CD4-positive, alpha-beta T cell treated with Interferon gamma for 1 hour (primary cell): ENCODE data around the gene NFIC.
"Not testable (repeated sequence)": the region's sequence is repeated elsewhere in the genome, so short reads cannot be mapped to it uniquely, and the experiment has no call there.

ENCODE experiments used
- DNase-seq: peaks from one replicate; pipeline ENCODE4 v3.0.0-alpha.2; 2020

NFIC gene

DNA sequence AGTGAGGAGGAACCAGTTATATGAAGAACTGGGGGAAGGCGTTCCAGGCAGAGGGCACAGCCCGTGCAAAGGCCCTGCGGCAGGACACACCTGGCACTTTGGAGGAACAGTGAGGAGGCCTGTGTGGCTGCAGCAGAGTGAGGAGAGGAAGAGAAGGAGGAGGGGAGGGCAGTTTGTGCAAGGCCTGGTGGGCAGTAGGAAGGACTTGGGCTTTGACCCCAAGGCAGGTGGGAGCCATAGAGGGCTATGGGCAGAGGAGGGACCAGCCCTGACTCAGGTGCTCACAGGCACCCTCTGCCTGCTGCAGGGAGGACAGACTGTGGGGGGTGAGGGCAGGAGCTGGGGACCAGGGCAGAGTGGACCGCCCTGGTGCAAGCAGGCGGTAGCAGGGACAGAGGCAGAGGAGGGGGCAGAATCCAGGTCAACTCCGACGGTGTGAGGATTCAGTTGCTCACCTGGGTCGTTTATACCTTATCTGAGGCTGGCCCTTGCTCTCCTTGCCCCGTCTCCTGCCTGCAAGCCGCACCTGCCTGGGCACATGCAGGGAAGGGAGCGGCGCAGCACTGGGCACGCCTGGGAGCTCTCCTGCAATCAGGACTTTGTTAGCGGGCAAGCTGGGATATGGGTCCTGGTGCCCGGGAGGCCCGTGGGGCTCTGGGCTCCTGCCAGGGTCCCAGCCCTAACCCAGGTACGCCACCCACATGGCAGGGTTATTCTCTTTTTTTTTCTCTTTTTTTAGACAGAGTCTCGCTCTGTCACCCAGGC is 34.8 kb downstream of the NFIC start:
- DNase-seq: no peak

DNA sequence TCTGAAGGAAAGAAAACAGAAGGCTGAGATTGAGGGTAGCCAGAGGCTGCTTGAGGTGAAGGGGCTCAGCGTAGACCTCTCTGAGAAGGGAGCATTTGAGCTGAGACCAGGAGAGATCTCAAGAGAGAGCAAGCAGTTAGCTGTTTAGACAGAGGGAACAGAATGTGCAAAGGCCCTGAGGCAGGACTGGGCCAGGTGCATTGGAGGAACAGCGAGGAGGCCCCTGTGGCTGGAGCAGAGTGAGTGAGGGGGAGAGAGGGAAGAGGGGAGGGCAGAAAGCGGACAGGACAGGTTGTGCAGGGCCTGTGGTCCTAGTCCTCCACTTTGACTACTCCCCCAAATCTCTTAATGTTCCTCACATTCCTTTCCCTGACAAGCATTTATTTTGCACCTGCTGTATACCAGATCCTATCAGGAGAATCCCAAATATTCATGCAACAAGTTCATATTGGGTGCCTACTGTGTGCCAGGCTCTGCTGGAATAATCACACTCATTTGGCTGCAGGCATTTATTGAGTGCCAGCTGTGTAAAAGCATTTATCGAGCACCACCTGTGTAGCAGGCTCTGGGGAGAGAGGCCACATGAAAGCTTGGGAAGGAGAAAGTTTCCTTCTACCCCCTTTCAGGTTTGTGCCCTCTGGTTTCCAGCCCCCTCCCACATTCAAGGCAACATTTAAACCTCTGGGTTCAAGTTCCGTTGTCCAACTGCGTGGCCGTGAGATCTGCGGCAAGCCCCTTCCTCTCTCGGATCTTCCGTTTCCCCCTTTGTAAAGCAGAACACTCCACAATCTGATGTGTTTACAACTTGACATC is 36.5 kb downstream of the NFIC start:
- no peak for DNase-seq

DNA sequence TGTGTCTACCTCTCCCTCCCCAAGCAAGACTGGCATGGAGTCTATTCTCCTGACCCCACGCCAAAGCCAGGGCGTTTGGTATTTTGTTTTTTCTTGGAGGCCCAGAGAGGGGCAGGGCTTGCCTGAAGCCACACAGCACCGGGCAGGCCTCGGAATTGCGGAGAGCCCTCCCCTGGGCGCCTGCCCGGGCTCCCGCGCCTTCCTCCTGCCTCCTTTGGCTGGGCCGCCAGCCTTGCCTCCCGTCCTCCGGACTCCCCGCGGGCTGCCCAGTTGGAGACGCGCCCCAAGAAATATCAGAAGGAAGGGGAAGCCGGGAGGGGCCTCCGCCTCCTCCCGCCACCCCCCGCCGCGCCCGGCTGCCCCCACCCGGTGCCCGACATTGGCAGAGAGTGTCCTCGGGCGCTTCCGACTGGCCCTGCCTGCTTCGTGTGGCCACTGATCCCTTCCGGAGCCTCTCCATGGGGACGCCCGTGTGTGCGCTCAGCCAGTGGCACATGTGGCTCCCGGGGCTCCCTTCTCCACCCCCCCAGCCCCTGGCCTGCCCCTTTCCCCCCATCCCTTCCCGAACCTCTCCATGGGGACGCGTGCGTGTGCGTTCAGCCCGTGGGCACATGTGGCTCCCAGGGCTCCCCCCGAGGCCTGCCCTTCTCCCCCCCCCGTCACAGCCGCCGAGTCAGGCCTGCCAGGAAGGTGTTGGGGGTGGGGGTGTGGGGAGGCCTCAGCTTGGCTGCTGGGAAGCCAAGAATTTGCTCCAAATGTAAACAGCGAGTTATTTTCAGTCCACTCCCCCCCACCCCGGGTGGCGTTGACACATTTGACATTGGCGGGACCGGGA is 37.3 kb downstream of the NFIC start:
- DNase-seq: no peak

DNA sequence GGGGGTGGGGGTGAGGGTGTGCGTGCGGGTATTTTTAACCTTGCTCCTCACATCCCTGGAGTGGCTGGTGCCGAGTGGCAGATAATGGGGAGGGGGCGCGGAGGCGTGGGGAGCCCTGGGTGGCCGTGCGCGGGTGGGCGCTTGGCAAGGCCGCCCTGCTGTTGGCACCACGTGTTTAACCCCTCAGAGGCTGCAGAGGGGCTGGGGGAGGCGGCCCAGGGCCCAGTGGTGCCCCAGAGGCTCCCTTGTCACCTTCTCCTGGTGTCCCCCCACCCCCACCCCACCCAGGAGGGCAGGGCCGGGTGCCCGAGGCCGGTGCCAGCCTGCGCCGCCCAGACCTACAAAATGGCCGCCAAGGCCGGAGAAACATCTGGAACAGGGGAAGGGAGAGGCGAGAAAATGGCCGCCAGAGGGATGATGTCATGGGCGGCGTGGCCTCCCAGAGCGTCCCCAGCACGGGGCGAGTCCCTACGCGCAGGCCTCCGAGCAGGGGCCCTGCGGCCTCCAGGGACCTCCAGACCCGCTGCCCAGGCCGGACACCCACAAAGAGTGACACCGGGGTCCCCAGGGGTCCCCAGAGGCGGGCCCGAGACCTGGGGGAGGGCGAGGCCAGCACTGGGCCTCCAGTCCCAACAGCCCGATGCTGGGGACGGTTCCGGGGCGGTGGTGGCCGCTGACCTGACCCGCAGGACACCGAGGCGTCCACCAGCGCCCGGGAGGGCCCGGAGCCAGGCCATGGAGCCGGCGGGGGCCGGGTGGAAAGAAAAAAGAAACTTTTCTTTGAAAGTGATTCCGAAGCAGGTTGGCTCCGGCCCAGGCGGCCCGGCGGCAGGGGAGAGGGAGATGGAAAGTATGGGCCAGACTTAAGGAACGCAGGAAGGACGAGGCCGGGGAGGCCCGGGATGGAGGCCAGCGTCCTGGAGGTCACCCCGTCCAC is 38.2 kb downstream of the NFIC start:
- no peak for DNase-seq

DNA sequence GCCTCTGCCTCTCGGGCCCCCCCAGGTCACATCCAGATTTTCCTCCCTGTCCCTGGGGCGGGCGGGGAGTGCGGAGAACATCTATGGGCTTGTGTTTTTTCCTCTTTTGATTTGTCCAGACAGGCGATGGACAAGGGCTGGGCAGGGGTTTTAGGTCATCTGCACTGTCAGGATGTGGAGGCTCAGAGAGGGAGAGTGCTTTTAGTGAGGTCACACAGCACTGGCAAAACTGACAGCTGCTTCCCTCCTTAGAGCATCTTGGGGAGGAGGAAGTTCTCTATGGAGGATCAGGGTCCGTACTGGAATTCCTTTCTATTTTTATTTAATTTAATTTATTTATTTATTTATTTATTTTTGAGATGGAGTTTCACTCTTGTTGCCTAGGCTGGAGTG is 38.9 kb downstream of the NFIC start:
- no peak for DNase-seq

DNA sequence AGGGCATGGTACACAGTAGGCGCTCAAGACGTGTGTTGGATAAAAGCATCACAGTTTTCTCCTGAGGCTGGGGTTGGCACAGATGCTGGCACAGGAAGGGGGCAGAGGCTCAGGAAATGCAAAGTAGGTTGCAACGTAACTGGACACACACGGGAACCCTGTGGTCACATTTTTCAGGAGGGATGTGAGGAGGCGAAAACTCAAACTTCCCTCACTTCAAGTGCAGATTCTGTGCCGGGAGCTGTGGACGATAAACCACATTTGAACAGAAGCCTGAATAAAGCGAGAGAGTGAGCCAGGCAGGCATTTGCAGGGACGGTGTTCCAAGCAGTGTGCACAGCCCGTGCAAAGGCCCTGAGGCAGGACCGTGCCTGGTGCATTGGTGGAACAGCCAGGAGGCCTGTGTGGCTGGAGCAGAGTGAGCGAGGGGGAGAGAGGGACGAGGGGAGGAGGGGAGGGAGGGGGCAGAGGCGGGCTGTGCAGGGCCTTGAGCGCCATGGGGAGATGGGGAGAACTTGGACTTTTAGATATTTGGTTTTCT is 40.3 kb downstream of the NFIC start:
- DNase-seq: no peak

DNA sequence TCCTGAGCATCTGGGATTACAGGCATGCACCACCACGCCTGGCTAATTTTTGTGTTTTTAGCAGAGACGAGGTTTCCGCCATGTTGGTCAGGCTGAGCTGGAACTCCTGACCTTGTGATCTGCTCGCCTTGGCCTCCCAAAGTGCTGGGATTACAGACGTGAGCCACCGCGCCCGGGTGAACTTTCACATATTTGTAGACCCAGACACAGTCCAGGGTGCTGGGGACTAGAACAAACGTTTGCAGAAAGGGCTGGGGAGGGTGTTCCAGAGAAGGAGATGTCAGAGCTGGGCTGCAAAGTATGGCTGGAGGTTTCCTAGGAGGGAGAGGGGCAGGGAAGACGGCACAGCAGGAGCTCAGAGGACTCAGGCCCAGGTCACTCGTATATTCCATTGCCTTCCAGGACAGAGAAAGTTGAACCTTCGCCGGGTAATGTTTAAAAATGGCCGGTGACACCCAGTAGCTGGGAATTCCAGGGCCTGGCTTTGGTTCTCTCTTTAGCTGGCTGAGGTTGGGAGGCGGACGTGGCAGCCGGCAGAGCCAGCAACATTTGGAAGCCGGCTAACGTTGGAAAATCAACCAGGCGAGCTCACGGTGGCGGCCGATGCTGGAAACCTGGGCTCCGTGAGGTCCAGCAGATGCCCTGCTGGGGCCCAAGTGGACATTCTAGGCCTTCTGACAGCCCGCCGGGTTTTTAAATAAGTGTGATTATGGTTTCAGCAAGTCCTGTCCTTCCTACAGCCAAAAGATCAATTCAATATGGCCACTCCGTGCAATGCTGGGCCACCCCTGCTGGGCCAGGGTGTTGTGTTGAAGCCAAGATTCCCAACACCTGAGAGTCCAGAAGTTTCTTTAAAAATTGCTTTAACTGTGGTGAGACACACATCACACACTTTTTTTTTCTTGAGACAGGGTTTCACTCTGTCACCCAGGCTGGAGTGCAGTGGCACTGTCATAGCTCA is 41.5 kb downstream of the NFIC start:
- no peak for DNase-seq

DNA sequence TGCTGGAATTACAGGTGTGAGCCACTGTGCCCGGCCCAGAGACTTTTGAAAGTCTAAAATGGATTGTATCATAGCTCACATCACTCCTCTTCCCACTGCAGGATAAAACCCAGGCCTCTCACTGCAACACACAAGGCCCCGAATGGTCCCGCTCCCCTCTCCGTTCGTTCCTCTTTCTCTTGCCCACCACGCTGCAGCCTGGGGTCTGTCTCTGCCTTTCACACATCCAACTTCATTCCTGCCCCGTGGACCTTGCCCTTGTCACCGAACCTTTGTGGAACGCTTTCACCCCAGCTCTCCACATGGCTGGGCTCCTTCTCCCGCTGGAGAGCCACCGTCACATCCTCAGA is 42.6 kb downstream of the NFIC start:
- no peak for DNase-seq

DNA sequence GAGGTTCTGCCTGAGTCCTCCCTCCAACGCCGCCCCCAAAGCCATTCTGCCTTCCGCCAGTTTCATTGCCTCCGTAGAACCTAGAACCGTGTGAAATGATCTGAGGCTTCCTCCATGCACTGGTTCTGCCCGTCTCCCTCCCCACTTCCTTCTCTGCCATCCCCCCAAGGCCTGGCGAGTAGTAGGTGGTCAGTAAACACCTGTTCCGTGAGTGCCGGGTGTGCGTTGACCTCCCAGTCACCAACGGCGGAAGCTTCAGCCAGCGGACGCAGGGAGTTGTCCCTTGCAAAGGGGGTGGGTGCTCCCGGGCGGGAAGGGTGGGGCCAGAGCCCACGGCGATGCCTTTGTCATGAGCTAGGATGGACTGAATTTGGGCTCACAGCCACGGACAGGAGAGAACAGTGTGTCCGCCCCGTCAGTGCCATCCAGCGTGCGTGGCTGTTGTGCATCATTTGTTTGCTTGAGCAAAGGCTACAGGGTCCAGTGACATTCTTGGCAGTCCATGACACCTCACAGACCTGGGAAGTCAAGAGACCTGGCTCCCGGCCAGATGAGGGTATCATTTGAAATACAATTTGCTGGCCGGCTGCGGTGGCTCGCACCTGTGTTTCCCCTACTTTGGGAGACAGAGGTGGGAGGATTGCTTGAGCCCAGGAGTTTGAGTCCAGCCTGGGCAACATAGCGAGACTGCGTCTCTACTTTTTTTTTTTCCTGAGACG is 43.1 kb downstream of the NFIC start:
- DNase-seq: no peak

DNA sequence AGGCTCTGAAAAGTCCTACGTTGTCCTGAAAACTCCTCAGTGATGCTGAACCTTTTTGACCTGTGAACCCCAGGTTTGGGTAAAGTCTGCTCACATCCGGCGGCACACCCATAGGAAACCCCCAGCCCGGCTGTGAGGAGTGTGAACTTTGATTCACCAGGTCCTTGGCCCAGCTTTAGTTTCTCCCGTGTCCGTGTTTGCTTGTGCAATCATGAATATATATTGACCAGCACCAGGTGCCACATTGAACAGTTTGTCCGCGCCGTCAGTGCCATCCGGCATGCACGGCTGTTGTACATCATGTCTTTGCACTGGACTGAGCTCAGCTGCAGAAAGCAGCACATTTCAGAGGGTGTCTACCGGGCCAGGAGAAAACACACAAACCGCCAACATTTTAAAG is 45.3 kb downstream of the NFIC start:
- no peak for DNase-seq

DNA sequence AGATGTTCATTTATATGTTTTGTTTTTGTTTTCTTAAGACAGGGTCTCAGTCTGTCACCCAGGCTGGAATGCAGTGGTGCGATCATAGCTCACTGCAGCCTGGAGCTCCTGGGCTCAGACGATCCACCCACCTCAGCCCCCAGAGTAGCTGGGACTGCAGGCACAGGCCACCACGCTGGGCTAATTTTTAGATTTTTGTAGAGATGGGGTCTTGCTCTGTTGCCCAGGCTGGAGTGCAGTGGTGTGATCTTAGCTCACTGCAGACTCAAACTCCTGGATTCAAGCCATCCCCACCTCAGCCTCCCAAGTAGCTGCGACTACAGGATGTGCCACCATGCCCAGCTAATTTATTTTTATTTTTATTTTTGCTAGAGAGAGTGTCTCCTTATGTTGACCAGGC is 45.7 kb downstream of the NFIC start:
- no peak for DNase-seq

DNA sequence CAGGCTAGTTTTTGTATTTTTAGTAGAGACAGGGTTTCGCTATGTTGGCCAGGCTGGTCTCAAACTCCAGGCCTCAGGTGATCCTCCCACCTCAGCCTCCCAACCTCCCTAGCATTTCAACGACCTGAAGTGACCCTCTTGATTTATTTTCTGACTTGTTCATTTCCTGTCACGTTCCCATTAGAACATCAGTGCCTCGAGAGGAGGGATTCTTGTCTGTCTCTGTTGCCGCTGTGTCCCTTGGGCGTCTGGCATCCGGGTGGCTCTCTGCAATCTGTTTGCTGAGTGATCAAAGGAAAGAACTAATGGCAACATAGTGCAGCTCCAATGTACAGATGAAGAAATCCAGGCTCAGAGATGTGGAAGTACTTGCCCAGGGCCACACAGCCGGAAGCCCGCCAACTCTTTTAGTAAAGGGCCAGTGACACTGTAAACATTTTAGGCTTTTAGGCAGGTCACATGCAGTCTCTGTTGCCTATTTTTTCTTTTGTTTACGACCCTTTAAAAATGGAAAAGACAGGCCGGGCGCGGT is 47.5 kb downstream of the NFIC start:
- no peak for DNase-seq

DNA sequence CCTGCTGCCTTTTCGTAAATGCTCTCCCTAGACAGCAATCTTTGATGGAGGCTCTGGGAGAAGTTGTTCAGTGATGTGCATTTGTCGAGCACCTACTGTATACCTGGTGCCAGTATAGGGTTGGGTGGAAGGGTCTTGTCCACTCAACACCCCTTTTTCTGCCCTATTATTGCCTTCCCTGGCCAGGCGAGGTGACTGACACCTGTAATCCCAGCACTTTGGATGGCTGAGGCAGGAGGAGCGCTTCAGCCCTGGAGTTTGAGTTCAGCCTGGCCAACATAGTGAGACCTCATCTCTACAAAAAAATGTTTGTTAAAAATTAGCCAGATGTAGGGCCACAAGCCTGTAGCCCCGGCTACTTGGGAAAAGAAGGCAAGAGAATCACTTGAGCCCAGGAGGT is 49.3 kb downstream of the NFIC start:
- DNase-seq: no peak

DNA sequence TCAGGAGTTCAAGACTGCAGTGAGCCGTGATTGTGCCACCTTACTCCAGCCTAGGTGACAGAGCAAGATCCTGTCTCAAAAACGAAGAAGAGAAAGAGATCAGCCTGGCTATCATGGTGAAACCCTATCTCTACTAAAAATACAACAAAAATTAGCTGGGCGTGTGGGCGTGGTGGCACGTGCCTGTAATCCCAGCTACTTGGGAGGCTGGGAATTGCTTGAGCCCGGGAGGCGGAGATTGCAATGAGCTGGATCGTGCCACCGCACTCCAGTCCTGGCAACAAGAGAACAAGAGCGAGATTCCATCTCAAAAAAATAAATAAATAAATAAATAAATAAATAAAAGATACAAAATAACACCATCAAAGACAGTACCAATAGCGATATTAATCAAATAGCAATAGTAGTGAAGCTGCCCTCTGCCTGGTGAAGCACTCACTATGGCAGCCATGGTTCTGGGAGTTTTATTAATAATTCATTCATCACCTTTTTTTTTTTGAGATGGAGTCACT is 53.9 kb downstream of the NFIC start:
- DNase-seq: no peak

DNA sequence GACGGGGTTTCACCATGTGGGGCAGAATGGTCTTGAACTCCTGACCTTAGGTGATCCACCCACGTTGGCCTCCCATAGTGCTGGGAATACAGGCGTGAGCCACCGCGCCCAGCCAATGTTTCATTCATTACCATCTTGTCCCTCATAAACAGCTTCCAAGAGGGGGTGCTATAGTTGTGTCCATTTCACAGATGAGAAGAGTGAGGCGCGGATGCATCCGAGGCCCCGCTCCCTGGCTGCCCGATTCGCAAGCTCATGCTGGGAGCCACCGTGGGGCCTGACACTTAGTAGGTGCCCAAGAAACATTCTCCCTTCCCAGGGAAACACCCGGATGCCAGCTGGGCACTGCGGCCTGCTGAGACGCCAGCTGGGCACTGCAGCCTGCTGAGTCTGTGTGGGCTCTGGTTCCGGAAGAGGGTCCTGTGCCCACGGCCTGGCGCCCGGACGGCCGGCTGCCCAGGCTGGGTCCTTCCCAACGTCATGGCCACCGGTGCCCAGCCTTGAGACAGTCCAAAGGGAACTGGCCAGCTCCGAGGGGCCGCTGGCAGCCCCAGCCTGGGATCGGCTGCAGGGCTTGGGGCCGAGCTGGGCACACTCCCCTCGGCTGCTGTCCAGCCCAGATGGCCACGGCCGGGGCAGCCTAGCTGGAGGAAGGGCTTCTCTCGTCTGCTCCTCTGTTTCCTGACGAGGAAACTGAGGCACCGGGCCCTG is 54.7 kb downstream of the NFIC start:
- no peak for DNase-seq

DNA sequence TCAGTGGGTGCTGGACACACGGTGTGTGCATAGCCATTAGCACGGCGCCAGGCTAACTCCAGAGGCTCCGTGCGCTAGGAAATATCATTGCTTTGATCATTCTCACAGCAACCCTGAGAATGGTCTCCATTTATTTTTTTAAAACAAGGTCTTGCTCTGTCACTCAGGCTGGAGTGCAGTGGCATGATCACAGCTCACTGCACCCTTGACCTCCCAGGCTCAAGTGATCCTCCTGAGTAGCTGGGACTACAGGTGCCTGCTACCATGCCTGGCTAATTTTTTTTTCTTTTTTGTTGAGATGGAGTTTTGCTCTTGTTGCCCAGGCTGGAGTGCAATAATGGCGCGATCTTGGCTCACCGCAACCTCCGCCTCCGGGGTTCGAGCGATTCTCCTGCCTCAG is 55.3 kb downstream of the NFIC start:
- not testable (repeated sequence) for DNase-seq

DNA sequence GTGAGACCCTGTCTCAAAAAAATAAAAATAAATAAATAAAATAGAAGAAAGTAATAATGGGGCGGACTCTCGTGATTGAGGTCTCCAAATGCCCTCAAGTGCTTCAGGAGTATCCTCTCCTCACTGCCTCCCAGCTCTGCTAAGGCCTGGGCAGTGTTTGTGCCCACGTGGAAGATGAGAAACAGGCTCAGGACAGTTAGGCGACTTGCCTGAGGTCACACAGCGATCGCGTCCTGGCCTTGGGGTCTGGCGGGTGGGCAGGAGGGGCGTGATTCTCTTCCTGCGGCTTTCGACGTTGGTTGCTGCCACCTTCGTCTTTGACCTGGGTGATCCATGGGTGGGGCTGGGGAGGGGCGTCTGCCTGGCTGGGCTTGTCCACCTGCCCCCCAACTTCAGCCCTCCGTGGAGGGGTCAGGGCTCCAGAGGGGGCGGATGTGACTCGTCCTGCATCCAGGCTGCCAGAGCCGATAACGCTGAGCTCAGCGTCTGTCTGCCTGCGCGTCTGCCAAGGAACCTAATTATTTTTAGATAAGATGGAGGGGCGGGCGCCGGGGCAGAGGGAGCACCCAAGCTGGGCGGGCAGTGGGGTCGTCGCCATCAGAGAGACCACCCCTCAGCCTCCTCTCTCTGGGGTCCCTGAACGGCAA is 56.9 kb downstream of the NFIC start:
- DNase-seq: no peak

DNA sequence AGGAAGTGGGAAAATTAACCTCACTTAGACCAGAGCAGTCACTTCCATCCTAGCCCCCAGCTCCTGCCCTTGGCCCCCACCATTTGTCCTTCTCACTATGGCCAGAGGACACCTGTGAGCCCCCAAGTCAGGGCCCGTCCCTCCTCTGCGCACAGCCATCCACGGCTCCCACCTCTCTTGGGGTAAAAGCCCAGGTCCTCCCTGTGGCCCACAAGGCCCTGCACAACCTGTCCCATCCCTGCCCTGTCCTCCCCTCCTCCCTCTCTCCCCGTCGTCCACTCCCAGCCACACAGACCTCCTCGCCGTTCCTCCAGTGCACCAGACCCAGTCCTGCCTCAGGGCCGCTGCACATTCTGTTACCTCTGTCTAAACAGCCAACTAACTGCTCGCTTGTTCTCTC is 60.0 kb downstream of the NFIC start:
- no peak for DNase-seq

DNA sequence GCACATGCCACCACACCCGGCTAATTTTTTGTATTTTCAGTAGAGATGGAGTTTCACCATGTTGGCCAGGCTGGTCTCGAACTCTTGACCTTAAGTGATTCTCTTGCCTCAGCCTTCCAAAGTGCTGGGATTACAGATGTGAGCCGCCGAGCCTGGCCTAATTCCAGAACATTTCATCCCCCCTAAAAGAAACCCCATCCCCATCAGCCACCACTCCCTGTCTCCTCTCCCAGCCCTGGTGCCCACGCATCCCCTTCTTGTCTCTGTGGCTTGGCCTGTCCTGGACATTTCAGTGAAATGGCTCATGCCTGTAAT is 63.9 kb downstream of the NFIC start:
- DNase-seq: not testable (repeated sequence)
